PC-9 (cell line): ENCODE measurements around the gene GLYATL3. TPM values are rescaled to one million over a fixed set of nuclear protein-coding genes. Genes with fewer than 3 reads are reported as not detected.

ENCODE experiments used
- BruUV-seq: library from RNA; stranded (reverse); fragments of 400-500 nt; replicated peaks from 2 replicates; lab custom pipeline; 2021; lab: Mats Ljungman, UMichigan
- CTCF ChIA-PET: fragments of 300-600 bp; sonication (Branson Sonifier 250); formaldehyde crosslinking; loops from one replicate; lab custom pipeline; 2022; ENCODE audit warnings: antibody characterized with exemption; lab: Charles Lee
- POLR2A ChIA-PET: fragments of 300-600 bp; sonication (Branson Sonifier 250); formaldehyde crosslinking; loops from one replicate; lab custom pipeline; 2022; ENCODE audit warnings: antibody characterized with exemption; ENCODE audit not compliant: unreplicated experiment; lab: Charles Lee
- DNase-seq, 2 experiments: peaks; one replicate each; pipeline versions ENCODE4 v3.0.0 to v3.0.0-alpha.2; 2015 to 2022; ENCODE audit warnings: mixed read lengths in 1 of 2
- H2AFZ ChIP-seq: fragments of 200-600 bp; sonication (generic); 2 replicates; pipeline ENCODE4 v1.8.1; 2017; ENCODE audit warnings: antibody characterized with exemption
- H3F3A ChIP-seq: fragments of 200-600 bp; sonication (generic); 2 replicates; pipeline ENCODE4 v1.8.1; 2017; ENCODE audit warnings: antibody characterized with exemption, mild to moderate bottlenecking, low read depth; ENCODE audit not compliant: insufficient read depth
- H3K27ac ChIP-seq: fragments of 200-600 bp; sonication (generic); 2 replicates; pipeline ENCODE4 v1.6.1; 2016; ENCODE audit warnings: mixed run types
- H3K27me3 ChIP-seq: fragments of 200-600 bp; sonication (generic); 2 replicates; pipeline ENCODE4 v1.6.1; 2016; ENCODE audit warnings: low read depth, mixed run types; ENCODE audit not compliant: insufficient read depth
- H3K36me3 ChIP-seq: fragments of 200-600 bp; sonication (generic); 2 replicates; pipeline ENCODE4 v1.6.1; 2016; ENCODE audit warnings: low read depth, mixed run types
- H3K4me1 ChIP-seq: fragments of 200-600 bp; sonication (generic); replicated peaks from 2 replicates; pipeline ENCODE4 v1.6.1; 2016; ENCODE audit warnings: mixed run types; ENCODE audit not compliant: insufficient read depth
- H3K4me2 ChIP-seq: fragments of 200-600 bp; sonication (generic); 2 replicates; pipeline ENCODE4 v1.6.1; 2017; ENCODE audit warnings: mixed run types
- H3K4me3 ChIP-seq: fragments of 200-600 bp; sonication (generic); 2 replicates; pipeline ENCODE4 v1.6.1; 2016; ENCODE audit warnings: mixed run types
- H3K79me2 ChIP-seq: fragments of 200-600 bp; sonication (generic); 2 replicates; pipeline ENCODE4 v1.6.1; 2017; ENCODE audit warnings: low read depth, mixed run types
- H3K9me2 ChIP-seq: fragments of 200-600 bp; sonication (generic); 2 replicates; pipeline ENCODE4 v1.8.1; 2017; ENCODE audit warnings: mild to moderate bottlenecking; ENCODE audit not compliant: insufficient read depth
- H3K9me3 ChIP-seq: fragments of 200-600 bp; sonication (generic); 2 replicates; pipeline ENCODE4 v1.8.1; 2016; ENCODE audit warnings: low read depth; ENCODE audit not compliant: insufficient read depth
- H4K20me1 ChIP-seq: fragments of 200-600 bp; sonication (generic); 2 replicates; pipeline ENCODE4 v1.8.1; 2017; ENCODE audit not compliant: insufficient read depth
- EZH2 ChIP-seq: fragments of 200-600 bp; sonication (generic); IDR thresholded peaks from 2 replicates; pipeline ENCODE4 v1.8.0; 2017; ENCODE audit warnings: antibody characterized with exemption, low read depth
- intact Hi-C: fragments of 100-400 bp; cut with micrococcal nuclease; formaldehyde crosslinking; loops from one replicate; pipeline ENCODE4 v1.10.0; 2022; ENCODE audit not compliant: unreplicated experiment
- total RNA-seq: library from RNA; stranded (reverse); gene quantifications from 2 replicates; pipeline ENCODE4 v1.2.3, GENCODE V29; 2021
- TF ChIP-seq, protein P1 (sequence below): fragments of 200-600 bp; sonication (generic); conservative IDR thresholded peaks from 2 replicates; pipeline ENCODE4 v1.6.1; 2017; ENCODE audit warnings: mixed run types, antibody characterized with exemption, mild to moderate bottlenecking, moderate library complexity

Gene GLYATL3
- total RNA-seq, 1 experiment from 2014 or later = not detected

DNA sequence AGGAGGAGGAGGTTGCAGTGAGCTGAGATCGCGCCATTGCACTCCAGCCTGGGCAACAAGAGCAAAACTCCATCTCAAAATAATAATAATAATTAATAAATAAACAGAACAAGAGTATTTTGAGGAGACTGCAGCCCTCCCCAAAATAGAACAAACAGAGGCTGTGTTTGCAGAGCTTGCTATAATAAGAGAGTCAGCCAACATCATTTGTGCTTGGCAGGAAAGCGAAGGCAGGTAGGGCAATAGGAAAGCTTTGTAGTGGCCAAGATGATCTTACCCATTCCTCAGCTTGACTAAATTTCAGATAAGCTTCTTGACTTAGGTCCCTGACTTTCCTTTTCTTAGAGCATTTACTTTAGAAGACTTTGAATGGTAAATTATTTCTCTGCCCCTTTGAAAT, 57.5 kb downstream of the GLYATL3 start:
- Histone ChIP-seq H3F3A (peaks cover 34% of the 10 kb centered on the region), H3K9me2 (no peaks in the 10 kb centered on the region)

DNA sequence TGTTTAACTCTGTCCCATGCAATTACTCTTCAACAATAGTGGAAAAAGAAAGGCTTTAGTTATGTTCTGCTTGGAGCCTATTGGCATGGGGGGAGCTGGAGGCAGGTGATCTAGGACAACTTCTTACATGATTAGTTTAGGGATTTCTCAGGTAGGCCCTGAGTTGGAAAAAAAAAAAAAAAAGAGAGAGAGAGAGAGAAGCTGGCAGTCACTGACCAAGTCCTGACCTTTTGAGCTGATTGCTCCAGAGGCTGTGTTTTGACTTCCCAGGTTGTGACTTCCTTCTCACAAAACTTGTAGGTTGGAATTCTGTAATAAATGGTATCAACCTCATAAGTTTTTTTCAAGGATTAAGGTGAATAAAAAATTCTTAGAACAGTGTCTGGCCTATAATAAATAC, 58.5 kb downstream of the GLYATL3 start:
- Histone ChIP-seq H3K9me2 (no peaks in the 10 kb centered on the region), H3K4me3 (no peak overlapping the region), H3K36me3 (no peaks in the 10 kb centered on the region; the same call in 1 of the 2 replicates), H3K79me2 (no peaks in the 10 kb centered on the region; the same call in 1 of the 2 replicates), H3F3A (peaks cover 26% of the 10 kb centered on the region), H3K27ac (no peak overlapping the region), H2AFZ (no peak overlapping the region), H3K9me3 (no peaks in the 10 kb centered on the region), H3K4me1 (peaks cover 42% of the 10 kb centered on the region), H4K20me1 (no peaks in the 10 kb centered on the region), H3K27me3 (no peaks in the 10 kb centered on the region), H3K4me2 (no peak overlapping the region)
- DNase-seq = no peak
- ChIA-PET CTCF (no interaction called here), POLR2A (no interaction called here)
- TF ChIP-seq, protein P1, sequence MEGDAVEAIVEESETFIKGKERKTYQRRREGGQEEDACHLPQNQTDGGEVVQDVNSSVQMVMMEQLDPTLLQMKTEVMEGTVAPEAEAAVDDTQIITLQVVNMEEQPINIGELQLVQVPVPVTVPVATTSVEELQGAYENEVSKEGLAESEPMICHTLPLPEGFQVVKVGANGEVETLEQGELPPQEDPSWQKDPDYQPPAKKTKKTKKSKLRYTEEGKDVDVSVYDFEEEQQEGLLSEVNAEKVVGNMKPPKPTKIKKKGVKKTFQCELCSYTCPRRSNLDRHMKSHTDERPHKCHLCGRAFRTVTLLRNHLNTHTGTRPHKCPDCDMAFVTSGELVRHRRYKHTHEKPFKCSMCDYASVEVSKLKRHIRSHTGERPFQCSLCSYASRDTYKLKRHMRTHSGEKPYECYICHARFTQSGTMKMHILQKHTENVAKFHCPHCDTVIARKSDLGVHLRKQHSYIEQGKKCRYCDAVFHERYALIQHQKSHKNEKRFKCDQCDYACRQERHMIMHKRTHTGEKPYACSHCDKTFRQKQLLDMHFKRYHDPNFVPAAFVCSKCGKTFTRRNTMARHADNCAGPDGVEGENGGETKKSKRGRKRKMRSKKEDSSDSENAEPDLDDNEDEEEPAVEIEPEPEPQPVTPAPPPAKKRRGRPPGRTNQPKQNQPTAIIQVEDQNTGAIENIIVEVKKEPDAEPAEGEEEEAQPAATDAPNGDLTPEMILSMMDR = no peak
- TF ChIP-seq EZH2 = no peak
- BruUV-seq = no TSS peak
- intact Hi-C loops = loop anchor here (10.0 kb wide), 1 partner anchor 107 kb away; no protein-coding TSS in a partner anchor

More for the DNA sequence above, 57.5 kb downstream of the GLYATL3 start:
- H4K20me1 ChIP-seq = no peaks in the 10 kb centered on the region
- H3K9me3 ChIP-seq = no peaks in the 10 kb centered on the region
- H3K4me2 ChIP-seq = no peak overlapping the region
- no peak overlapping the region for H3K4me3 ChIP-seq
- no peak overlapping the region for H2AFZ ChIP-seq
- intact Hi-C loops = loop anchor here (10.0 kb wide), 1 partner anchor 108 kb away; no protein-coding TSS in a partner anchor
- H3K27me3 ChIP-seq = no peaks in the 10 kb centered on the region
- BruUV-seq = no TSS peak
- no peak for TF ChIP-seq EZH2
- TF ChIP-seq, protein P1 = no peak
- H3K79me2 ChIP-seq = peaks cover 11% of the 10 kb centered on the region
- peak overlapping the region; percentile 84 for H3K27ac ChIP-seq
- H3K4me1 ChIP-seq = peaks cover 53% of the 10 kb centered on the region
- no peak for DNase-seq
- ChIA-PET CTCF (no interaction called here), POLR2A (no interaction called here)
- no peaks in the 10 kb centered on the region; the same call in 1 of the 2 replicates for H3K36me3 ChIP-seq

DNA sequence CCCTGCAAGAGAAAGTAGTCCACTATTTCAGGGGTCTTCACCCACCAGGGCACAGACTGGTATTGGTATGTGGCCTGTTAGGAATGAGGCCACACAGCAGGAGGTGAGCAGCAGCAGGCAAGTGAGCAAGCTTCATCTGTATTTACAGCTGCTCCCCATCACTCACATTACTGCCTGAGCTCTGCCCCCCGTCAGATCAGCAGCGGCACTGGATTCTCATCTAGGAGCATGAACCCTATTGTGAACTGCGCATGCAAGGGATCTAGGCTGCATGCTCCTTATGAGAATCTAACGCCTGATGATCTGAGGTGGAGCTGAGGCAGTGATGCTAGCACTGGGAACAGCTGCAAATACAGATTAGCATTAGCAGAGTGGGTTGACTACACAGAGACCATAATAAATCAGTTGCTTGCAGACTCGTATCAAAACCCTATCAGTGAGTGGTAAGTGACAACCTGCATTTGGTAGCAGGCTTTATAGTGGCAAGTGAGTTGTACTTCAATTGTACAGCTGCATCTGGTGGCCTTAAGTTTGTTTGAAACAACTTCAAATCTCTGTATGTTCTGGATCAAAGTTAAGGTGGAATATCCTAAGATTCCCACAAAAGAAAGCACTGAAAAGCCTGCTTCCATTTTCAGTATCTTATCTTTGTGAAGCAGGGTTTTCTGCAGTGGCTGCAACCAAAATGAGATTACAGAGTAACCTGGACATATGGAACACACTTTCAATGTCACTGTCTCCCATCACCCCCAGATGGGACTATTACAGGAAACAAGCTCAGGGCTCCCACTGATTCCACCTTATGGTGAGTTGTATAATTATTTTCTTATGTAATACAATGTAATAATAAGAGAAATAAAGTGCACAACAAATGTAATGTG, 63.5 kb downstream of the GLYATL3 start:
- H3F3A ChIP-seq = no peaks in the 10 kb centered on the region
- TF ChIP-seq, protein P1 = no peak
- H3K27ac ChIP-seq = no peak overlapping the region
- ChIA-PET POLR2A (no interaction called here), CTCF (no interaction called here)
- no peaks in the 10 kb centered on the region for H3K79me2 ChIP-seq
- H3K4me2 ChIP-seq = no peak overlapping the region
- H4K20me1 ChIP-seq = no peaks in the 10 kb centered on the region
- H3K4me1 ChIP-seq = peaks cover 13% of the 10 kb centered on the region
- intact Hi-C loops = no loop called here
- no peak overlapping the region for H2AFZ ChIP-seq
- peaks cover 4% of the 10 kb centered on the region; the same call in 1 of the 2 replicates for H3K9me3 ChIP-seq
- H3K36me3 ChIP-seq = no peaks in the 10 kb centered on the region
- H3K27me3 ChIP-seq = no peaks in the 10 kb centered on the region
- H3K9me2 ChIP-seq = no peaks in the 10 kb centered on the region
- BruUV-seq = no TSS peak
- DNase-seq = no peak
- no peak overlapping the region for H3K4me3 ChIP-seq
